HG02678 (cell line): ENCODE data around the gene NAA38.
"Not testable (repeated sequence)": the region's sequence is repeated elsewhere in the genome, so short reads cannot be mapped to it uniquely, and the experiment has no call there.

Experiments used
- ATAC-seq: cut with Tn5 transposase; IDR thresholded peaks from one replicate; pipeline ENCODE4 v1.9.1; 2021; ENCODE audit warnings: mild to moderate bottlenecking, moderate library complexity; ENCODE audit not compliant: unreplicated experiment

The NAA38 gene

GRCh38 chr17:7825206-7825990 is 32.0 kb downstream of the NAA38 start:
- ATAC-seq, result no peak

GRCh38 chr17:7824021-7824924 is 33.1 kb downstream of the NAA38 start:
- ATAC-seq, result no peak

DNA sequence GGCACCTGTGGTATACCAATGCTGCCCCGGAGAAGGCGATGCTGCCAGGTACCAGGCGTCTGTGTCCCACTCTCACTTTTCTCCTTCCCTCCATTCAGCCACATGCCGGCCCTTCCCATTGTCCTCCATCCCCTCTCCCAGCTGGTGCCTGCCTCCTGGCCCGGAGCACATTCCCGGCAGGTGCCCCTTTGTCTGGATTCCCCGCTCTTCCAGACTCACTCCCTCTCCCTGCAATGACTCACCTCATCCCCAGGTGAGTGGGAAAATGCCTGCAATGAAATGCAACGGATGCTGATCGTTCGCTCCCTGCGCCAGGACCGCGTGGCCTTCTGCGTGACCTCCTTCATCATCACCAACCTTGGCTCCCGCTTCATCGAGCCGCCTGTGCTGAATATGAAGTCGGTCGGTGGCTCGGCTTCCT is 33.8 kb downstream of the NAA38 start:
- ATAC-seq, result no peak

DNA sequence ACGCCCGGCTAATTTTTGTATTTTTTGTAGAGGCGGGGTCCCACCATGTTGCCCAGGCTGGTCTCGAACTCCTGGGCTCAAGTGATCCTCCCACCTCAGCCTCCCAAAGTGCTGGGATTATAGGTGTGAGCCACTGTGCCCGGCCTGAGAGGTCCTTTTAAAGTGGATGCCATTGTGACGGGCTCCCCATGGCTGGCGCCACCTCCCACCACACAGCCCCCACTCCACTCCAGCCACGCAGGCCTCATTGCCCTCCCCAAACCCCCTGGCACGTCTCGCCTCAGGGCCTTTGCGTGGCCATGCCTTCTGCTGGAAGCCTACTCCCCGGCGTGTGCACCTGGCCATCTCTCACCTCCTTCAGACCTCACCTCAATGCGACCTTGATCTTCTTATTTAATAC is 35.2 kb downstream of the NAA38 start:
- ATAC-seq, result no peak

GRCh38 chr17:7820231-7820630 is 37.1 kb downstream of the NAA38 start:
- no peak for ATAC-seq

GRCh38 chr17:7818746-7819645 is 38.4 kb downstream of the NAA38 start:
- ATAC-seq, result no peak

- no peak for ATAC-seq
Measured at GRCh38 chr17:7818026-7818425, 39.3 kb downstream of the NAA38 start.

- ATAC-seq, result no peak
Measured at GRCh38 chr17:7817643-7817964, 39.8 kb downstream of the NAA38 start.

DNA sequence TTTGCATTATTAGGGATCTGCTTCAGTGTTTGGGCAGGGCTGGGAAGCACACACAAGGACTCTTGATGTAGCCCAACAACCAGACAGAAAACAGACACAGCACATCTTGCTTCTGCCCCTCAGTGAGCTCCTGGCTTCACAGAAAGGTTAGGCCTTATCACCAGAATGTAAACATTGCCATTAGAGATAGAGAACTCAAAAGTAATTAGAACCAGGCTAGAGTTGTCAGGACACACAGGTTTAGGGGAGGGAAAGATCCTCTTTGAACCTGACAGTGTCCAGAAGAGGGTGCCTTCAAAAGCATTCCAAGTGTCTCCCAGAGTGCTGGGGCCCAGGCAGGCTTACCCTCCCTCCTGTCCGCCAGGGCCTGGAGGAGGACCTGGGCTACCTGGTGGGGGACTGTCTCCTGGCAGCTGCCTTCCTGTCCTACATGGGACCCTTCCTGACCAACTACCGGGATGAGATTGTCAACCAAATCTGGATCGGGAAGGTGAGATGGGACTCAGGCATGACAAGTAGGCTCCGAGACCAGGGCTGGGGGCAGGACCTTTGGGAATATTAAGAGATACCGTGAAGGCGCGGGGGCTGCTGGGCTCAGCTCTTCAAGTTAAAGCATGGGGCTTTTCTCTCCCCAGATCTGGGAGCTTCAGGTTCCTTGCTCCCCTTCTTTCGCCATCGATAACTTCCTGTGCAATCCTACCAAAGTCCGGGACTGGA is 40.3 kb downstream of the NAA38 start:
- ATAC-seq, result no peak

DNA sequence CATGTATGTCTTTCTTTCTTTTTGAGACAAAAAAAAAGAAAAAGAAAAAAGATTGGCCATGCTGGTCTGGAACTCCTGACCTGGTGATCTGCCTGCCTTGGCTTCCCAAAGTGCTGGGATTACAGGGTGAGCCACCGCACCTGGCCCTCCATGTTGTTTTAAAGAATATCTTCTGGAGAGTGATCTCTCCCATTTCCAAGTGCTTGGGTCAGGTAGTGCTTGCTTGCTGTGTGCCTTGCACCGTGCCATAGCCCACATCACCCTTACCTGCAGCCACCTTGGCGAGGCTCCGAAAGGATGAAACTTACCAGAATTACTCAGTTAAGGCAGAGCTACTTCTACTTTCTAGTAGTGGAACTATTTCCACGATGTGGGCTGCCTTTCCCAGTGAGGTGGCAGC is 42.4 kb downstream of the NAA38 start:
- no peak for ATAC-seq

GRCh38 chr17:7811251-7811650 is 46.1 kb downstream of the NAA38 start:
- ATAC-seq, result no peak

GRCh38 chr17:7809791-7810343 is 47.5 kb downstream of the NAA38 start:
- ATAC-seq, result not testable (repeated sequence)

GRCh38 chr17:7809086-7809790 is 48.1 kb downstream of the NAA38 start:
- ATAC-seq, result no peak

GRCh38 chr17:7807206-7807605 is 50.2 kb downstream of the NAA38 start:
- ATAC-seq, result no peak
